ENCODE results near the gene TEDC1.

Gene TEDC1

DNA sequence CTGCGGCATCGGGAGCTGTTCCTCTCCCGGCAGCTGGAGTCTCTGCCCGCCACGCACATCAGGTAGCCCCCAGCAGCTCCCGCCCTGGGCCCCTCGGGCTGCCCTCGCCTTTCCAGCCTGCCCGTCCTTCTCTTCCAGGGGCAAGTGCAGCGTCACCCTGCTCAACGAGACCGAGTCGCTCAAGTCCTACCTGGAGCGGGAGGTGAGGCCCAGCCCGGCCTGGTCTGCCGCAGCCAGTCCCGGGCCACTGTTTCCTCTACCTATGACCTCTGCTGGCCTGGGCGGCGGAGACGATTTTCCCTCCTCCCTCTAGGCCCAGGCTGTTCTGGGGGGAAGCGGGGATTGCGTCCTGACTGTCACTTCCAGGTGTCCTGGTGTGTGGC, 40.9 kb upstream of the TEDC1 start:
- H3K27me3 ChIP-seq (ENCODE audit: insufficient read depth, low read length): no peaks in the 10 kb centered on the region
- no peak overlapping the region for H3K9ac ChIP-seq (ENCODE audit: low read depth, low read length)
- H3K4me1 ChIP-seq (ENCODE audit: insufficient read depth, low read length): no peaks in the 10 kb centered on the region
- no peaks in the 10 kb centered on the region for H3K9me3 ChIP-seq (ENCODE audit: insufficient read depth, low read depth, low read length)
- H3K27ac ChIP-seq (ENCODE audit: low read length): no peak overlapping the region
- no peak overlapping the region for H3K4me3 ChIP-seq (ENCODE audit: low read length)
- peaks cover 52% of the 10 kb centered on the region for H3K36me3 ChIP-seq (ENCODE audit: insufficient read depth, low read depth, low read length)

- Histone ChIP-seq H3K36me3 (ENCODE audit: insufficient read depth, low read depth, low read length) (peaks cover 62% of the 10 kb centered on the region), H3K9me3 (ENCODE audit: insufficient read depth, low read depth, low read length) (no peaks in the 10 kb centered on the region), H3K4me3 (ENCODE audit: low read length) (no peak overlapping the region), H3K9ac (ENCODE audit: low read depth, low read length) (no peak overlapping the region), H3K4me1 (ENCODE audit: insufficient read depth, low read length) (no peaks in the 10 kb centered on the region), H3K27me3 (ENCODE audit: insufficient read depth, low read length) (no peaks in the 10 kb centered on the region), H3K27ac (ENCODE audit: low read length) (no peak overlapping the region)
Measured at GRCh38 chr14:105450864-105451720, 40.0 kb upstream of the TEDC1 start.

DNA sequence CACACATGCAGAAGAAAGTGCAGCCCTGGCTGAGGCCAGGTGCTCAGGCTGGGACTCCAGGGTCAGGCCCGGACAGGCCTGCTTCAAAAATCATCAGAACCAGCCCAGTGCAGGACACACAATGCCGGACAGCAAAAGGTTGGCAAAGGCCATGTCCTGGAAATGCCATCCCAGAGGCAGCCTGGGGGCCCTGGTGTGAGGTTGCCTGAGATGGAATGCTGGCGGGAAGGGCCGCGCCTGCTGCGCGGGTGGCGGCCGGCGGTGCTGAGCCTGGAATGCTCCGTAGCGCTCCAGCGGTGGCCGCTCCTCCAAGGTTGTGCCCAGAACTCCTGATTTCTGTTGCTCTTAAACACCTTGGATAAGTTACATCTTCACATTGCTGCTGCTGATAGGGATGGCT, 38.1 kb upstream of the TEDC1 start:
- Histone ChIP-seq H3K4me1 (ENCODE audit: insufficient read depth, low read length) (no peaks in the 10 kb centered on the region), H3K9me3 (ENCODE audit: insufficient read depth, low read depth, low read length) (no peaks in the 10 kb centered on the region), H3K9ac (ENCODE audit: low read depth, low read length) (no peak overlapping the region), H3K36me3 (ENCODE audit: insufficient read depth, low read depth, low read length) (peaks cover 79% of the 10 kb centered on the region), H3K4me3 (ENCODE audit: low read length) (no peak overlapping the region), H3K27ac (ENCODE audit: low read length) (no peak overlapping the region), H3K27me3 (ENCODE audit: insufficient read depth, low read length) (no peaks in the 10 kb centered on the region)

- Histone ChIP-seq H3K4me3 (ENCODE audit: low read length) (no peak overlapping the region), H3K9ac (ENCODE audit: low read depth, low read length) (no peak overlapping the region), H3K9me3 (ENCODE audit: insufficient read depth, low read depth, low read length) (no peaks in the 10 kb centered on the region), H3K27ac (ENCODE audit: low read length) (no peak overlapping the region), H3K36me3 (ENCODE audit: insufficient read depth, low read depth, low read length) (peaks cover 84% of the 10 kb centered on the region), H3K4me1 (ENCODE audit: insufficient read depth, low read length) (no peaks in the 10 kb centered on the region), H3K27me3 (ENCODE audit: insufficient read depth, low read length) (no peaks in the 10 kb centered on the region)
Measured at GRCh38 chr14:105453847-105454246, 37.2 kb upstream of the TEDC1 start.

GRCh38 chr14:105455086-105455640, 35.9 kb upstream of the TEDC1 start:
- Histone ChIP-seq H3K27ac (ENCODE audit: low read length) (no peak overlapping the region), H3K4me1 (ENCODE audit: insufficient read depth, low read length) (no peaks in the 10 kb centered on the region), H3K9ac (ENCODE audit: low read depth, low read length) (no peak overlapping the region), H3K27me3 (ENCODE audit: insufficient read depth, low read length) (no peaks in the 10 kb centered on the region), H3K4me3 (ENCODE audit: low read length) (no peak overlapping the region), H3K9me3 (ENCODE audit: insufficient read depth, low read depth, low read length) (no peaks in the 10 kb centered on the region), H3K36me3 (ENCODE audit: insufficient read depth, low read depth, low read length) (peaks cover 78% of the 10 kb centered on the region)

GRCh38 chr14:105455766-105456660, 35.0 kb upstream of the TEDC1 start:
- H3K9ac ChIP-seq (ENCODE audit: low read depth, low read length): no peak overlapping the region
- H3K4me3 ChIP-seq (ENCODE audit: low read length): no peak overlapping the region
- no peak overlapping the region for H3K27ac ChIP-seq (ENCODE audit: low read length)
- peaks cover 78% of the 10 kb centered on the region for H3K36me3 ChIP-seq (ENCODE audit: insufficient read depth, low read depth, low read length)
- no peaks in the 10 kb centered on the region for H3K4me1 ChIP-seq (ENCODE audit: insufficient read depth, low read length)
- H3K9me3 ChIP-seq (ENCODE audit: insufficient read depth, low read depth, low read length): no peaks in the 10 kb centered on the region
- H3K27me3 ChIP-seq (ENCODE audit: insufficient read depth, low read length): no peaks in the 10 kb centered on the region

GRCh38 chr14:105456736-105457617, 34.1 kb upstream of the TEDC1 start:
- no peaks in the 10 kb centered on the region for H3K27me3 ChIP-seq (ENCODE audit: insufficient read depth, low read length)
- no peaks in the 10 kb centered on the region for H3K4me1 ChIP-seq (ENCODE audit: insufficient read depth, low read length)
- H3K9me3 ChIP-seq (ENCODE audit: insufficient read depth, low read depth, low read length): no peaks in the 10 kb centered on the region
- peaks cover 79% of the 10 kb centered on the region for H3K36me3 ChIP-seq (ENCODE audit: insufficient read depth, low read depth, low read length)
- no peak overlapping the region for H3K27ac ChIP-seq (ENCODE audit: low read length)
- H3K9ac ChIP-seq (ENCODE audit: low read depth, low read length): no peak overlapping the region
- H3K4me3 ChIP-seq (ENCODE audit: low read length): no peak overlapping the region

DNA sequence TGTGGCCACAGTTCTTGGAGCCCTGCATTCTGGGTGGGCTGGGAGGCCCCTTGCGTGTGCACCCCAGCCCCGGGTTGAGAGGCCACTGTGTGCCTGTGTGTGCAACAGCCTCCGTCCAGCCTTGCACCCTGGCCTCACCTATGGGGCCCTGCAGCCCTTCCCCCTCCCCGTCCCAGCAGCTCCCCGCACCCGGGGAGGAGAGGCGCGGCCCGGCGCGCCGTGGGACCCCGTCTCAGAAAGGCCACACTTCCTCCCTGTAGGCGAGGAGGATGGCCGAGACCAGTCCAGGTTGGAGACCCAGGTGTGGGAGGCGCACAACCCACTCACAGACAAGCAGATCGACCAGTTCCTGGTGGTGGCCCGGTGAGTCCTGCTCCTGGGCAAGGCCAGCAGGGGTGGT, 33.0 kb upstream of the TEDC1 start:
- H3K9me3 ChIP-seq (ENCODE audit: insufficient read depth, low read depth, low read length): no peaks in the 10 kb centered on the region
- no peaks in the 10 kb centered on the region for H3K27me3 ChIP-seq (ENCODE audit: insufficient read depth, low read length)
- no peak overlapping the region for H3K27ac ChIP-seq (ENCODE audit: low read length)
- no peak overlapping the region for H3K9ac ChIP-seq (ENCODE audit: low read depth, low read length)
- peaks cover 79% of the 10 kb centered on the region for H3K36me3 ChIP-seq (ENCODE audit: insufficient read depth, low read depth, low read length)
- H3K4me3 ChIP-seq (ENCODE audit: low read length): no peak overlapping the region
- no peaks in the 10 kb centered on the region for H3K4me1 ChIP-seq (ENCODE audit: insufficient read depth, low read length)

DNA sequence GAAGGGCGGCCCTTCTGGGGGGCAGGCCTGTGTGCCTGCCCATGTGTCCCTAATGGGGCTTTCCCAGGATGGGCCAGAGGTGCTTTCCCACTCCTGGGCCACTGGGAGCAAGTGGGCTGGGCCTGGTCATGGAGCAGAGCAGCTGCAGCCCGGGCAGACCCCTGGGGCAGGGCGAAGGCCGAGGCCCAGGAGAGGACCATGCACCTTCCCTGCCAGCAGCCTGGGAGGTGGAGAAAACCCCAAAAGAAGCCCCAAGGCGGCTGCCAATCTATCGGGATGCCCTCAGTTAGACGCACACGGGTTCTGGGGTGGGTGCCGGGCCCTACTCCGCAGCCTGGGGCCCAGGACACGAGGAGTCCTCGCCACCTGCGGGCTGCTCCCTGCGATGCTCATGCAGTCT, 32.5 kb upstream of the TEDC1 start:
- H3K36me3 ChIP-seq (ENCODE audit: insufficient read depth, low read depth, low read length): peaks cover 80% of the 10 kb centered on the region
- H3K4me1 ChIP-seq (ENCODE audit: insufficient read depth, low read length): no peaks in the 10 kb centered on the region
- H3K27ac ChIP-seq (ENCODE audit: low read length): no peak overlapping the region
- no peak overlapping the region for H3K4me3 ChIP-seq (ENCODE audit: low read length)
- no peaks in the 10 kb centered on the region for H3K27me3 ChIP-seq (ENCODE audit: insufficient read depth, low read length)
- no peaks in the 10 kb centered on the region for H3K9me3 ChIP-seq (ENCODE audit: insufficient read depth, low read depth, low read length)
- H3K9ac ChIP-seq (ENCODE audit: low read depth, low read length): no peak overlapping the region

- Histone ChIP-seq H3K4me3 (ENCODE audit: low read length) (no peak overlapping the region), H3K4me1 (ENCODE audit: insufficient read depth, low read length) (no peaks in the 10 kb centered on the region), H3K27me3 (ENCODE audit: insufficient read depth, low read length) (no peaks in the 10 kb centered on the region), H3K36me3 (ENCODE audit: insufficient read depth, low read depth, low read length) (peaks cover 80% of the 10 kb centered on the region), H3K27ac (ENCODE audit: low read length) (no peak overlapping the region), H3K9ac (ENCODE audit: low read depth, low read length) (no peak overlapping the region), H3K9me3 (ENCODE audit: insufficient read depth, low read depth, low read length) (no peaks in the 10 kb centered on the region)
Measured at GRCh38 chr14:105460116-105460515, 30.9 kb upstream of the TEDC1 start.

DNA sequence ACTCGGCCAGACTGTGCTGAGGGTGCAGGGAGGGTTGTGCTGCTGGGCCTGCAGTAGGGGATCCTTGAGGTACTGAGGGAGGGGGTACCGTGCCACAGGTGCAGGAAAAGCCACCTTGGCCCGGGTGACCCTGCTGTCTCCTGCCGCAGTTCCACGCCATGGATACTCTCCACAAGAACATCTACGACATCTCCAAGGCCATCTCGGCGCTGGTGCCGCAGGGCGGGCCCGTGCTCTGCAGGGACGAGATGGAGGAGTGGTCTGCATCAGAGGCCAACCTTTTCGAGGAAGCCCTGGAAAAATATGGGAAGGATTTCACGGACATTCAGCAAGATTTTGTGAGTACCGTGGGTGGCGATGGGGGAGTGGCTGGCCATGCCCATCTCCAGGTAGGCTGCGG, 30.4 kb upstream of the TEDC1 start:
- H3K27me3 ChIP-seq (ENCODE audit: insufficient read depth, low read length): no peaks in the 10 kb centered on the region
- H3K4me3 ChIP-seq (ENCODE audit: low read length): no peak overlapping the region
- peaks cover 80% of the 10 kb centered on the region for H3K36me3 ChIP-seq (ENCODE audit: insufficient read depth, low read depth, low read length)
- H3K9ac ChIP-seq (ENCODE audit: low read depth, low read length): no peak overlapping the region
- H3K27ac ChIP-seq (ENCODE audit: low read length): no peak overlapping the region
- H3K9me3 ChIP-seq (ENCODE audit: insufficient read depth, low read depth, low read length): no peaks in the 10 kb centered on the region
- H3K4me1 ChIP-seq (ENCODE audit: insufficient read depth, low read length): no peaks in the 10 kb centered on the region
